GM21526 (cell line): ENCODE results near the gene TMEM219.

Source experiments
- ATAC-seq: cut with Tn5 transposase; IDR thresholded peaks from one replicate; pipeline ENCODE4 v1.9.1; 2021; ENCODE audit warnings: moderate library complexity; ENCODE audit not compliant: unreplicated experiment, low FRiP score

TMEM219 gene

GRCh38 chr16:29994600-29995323 lies 32.9 kb downstream of the TMEM219 start:
- ATAC-seq, result no peak

DNA sequence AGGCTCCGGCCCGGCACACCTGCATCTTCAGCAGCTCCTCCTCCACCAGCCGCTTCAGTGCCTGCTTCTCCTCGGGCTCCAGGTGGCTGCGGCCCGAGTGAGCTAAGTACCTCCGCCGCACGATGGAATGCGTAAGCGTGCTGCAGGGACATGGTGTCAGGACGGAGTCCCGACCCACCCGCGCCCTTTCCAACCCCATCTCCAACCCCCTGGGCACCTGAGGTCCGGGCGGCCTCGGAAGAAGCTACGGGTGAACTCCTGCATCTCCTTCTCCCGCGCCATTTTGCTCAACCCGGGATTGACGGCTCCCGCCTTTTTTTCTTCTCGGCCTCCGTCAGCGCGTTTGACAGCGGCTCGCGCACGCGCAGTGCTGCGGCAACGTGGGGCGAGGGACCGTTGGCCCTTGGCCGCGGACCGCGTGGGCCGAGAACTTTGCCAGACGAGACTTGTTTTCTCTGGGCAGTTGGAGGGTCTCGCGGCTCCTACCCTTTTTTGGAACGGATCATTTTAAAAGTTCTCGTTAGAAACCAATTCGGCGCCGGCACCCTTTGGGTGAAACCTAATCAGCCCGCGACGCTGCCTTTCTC lies 33.5 kb downstream of the TMEM219 start, which contains the start of gene HIRIP3:
Gene HIRIP3, minus strand, starts transcription at position 294 of the 587 bp plus-strand sequence. Its CDS starts 12 bp downstream, at position 282.
- ATAC-seq, result peak; percentile 36

DNA sequence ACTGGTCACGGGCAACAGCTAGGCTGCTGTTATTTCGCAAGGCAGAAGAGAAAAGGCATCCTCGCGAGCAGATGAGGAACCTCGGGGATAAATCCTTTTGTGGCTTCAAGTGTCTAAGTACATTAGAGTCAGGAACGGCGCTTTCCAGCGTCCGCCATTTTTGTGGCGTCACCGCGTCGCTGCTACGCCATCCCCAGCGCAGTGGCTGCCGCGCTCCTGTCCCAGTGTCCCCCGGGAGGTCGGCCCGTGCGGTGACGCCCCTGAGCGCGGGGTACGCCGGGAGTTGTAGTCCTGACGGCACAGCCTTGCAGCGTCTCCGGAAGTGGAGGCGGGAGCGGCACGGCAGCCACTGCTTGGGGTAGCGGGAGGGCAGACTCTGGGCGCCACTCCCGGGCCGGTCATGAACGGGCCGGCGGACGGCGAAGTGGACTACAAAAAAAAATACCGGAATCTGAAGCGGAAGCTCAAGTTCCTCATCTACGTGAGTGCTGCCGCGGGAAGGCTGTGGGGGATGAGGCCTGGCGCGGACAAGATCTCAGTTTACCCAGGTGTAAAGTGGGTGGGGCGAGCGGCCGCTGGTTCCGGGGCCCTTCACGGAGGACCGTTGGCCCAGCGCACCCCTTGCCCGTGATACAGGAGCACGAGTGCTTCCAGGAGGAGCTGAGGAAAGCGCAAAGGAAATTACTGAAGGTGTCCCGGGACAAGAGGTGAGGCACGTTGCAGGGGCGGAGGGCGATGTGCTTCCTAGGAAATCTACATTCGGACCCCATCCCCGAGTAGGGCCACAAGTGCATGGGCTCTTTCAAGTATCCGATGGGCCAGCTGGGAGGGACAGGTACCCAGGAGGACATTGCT lies 34.3 kb downstream of the TMEM219 start, which contains the start of gene INO80E:
Gene INO80E, plus strand, starts transcription at position 331 of the 855 bp plus-strand sequence. Its CDS starts 70 bp downstream, at position 401.
- ATAC-seq, result peak; percentile 83

GRCh38 chr16:29996766-29997250 lies 34.9 kb downstream of the TMEM219 start:
- no peak for ATAC-seq

DNA sequence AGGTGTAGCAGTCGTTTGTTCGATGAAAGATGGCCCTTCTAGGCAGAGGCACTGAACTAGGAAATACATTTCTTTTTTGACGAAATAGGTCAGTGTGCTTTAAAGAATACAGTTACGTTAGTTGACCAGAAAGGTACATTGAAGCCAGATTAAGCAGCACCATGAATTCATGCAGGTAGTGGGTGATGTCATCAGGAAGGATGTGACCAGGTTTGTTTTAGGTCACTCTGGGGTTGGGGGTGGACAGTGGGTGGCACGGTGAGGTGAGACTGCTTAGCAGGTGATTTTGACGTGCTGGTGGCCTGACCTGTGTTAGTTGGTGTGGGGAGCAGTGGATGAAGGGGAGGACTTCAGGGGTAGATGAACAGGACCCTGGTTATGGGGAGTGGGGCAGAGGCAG lies 37.7 kb downstream of the TMEM219 start:
- ATAC-seq, result no peak

DNA sequence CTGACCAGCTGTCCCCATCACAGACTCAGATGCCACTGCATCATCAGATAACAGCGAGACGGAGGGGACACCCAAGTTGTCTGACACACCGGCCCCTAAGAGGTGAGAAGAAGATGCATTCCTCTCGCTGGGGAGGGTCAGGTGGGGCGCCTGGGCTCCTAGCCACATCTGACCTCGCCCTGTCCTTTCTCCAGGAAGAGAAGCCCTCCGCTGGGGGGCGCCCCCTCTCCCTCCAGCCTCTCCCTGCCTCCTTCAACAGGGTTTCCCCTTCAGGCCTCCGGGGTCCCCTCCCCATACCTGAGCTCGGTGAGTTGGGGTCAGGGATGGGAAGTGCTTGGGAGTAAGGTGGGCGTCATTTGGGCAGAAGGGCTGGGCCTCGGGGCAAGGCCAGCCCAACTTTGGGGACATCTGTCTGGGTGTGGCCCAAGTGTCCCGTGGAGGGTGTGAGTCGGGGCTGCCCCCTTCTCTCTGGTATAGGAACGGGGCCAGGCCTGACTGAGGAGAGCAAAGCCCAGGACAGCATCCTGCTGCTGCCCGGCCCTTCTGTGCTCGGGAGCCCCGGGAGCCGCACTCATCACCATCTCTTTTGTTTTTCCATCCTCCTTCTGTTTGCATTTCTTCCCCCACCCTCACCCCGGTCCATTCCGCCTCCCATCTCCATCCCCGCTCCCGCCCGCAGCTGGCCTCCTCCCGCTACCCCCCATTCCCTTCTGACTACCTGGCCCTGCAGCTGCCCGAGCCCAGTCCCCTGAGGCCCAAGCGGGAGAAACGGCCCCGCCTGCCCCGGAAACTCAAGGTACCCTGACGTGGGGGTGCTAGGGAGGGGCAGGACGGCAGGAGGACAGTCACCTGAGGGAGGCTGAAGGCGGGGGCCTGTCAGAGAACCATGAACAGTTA lies 39.1 kb downstream of the TMEM219 start:
- no peak for ATAC-seq

DNA sequence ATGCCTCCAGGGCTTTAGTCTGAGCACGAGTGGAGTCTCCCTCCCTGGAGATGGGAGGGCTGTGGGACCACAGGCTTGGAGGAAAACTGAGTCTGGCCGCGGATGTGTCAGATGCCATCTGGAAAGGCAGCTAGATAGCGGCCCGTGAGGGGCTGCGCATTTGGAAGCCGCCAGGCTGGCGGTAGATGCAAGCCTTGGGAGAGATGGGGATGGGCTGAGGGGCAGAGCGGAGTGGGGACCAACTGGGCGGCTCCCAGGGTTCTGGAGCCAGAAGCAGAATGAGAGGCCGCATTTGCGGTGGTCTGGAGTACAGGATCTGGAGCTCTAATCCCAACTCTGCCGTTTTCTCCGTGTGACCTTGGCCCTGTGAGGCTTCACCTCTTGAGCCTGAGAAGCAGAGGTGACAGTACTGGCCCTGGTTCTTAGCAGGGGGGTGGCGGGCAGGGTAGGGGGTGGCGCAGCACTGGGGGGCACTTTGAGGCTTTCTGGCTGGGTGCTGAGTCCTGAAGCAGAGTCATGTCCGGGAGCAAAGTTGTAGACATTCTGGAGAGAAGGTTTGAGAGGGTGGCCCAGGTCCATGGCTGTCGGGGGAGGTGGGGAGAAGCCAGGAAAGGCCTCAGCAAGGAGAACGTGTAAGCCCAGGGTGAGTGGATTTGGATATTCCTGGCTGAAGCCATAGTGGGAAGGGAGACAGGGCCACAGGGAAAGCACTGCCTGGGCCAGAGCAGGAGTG lies 40.9 kb downstream of the TMEM219 start:
- ATAC-seq, result no peak

GRCh38 chr16:30003670-30004423 lies 42.0 kb downstream of the TMEM219 start:
- no peak for ATAC-seq

DNA sequence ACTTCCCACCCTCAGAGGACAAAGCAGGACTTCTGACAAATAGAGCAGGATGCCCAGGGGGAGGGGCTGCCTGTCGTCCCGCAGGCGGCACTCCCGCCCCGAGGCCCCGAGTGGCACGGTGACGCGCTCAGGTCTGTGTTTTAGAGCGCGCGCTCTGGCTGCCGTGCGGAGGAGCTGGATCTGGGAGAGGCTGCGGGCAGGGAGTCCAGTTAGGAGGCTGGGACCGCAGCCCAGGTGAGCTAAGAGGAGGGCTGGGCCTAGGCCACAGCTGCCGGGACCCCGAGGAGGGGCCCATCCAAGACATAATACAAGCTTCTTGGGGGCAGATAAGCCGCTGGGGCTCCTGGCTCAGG lies 42.5 kb downstream of the TMEM219 start:
- ATAC-seq, result no peak

DNA sequence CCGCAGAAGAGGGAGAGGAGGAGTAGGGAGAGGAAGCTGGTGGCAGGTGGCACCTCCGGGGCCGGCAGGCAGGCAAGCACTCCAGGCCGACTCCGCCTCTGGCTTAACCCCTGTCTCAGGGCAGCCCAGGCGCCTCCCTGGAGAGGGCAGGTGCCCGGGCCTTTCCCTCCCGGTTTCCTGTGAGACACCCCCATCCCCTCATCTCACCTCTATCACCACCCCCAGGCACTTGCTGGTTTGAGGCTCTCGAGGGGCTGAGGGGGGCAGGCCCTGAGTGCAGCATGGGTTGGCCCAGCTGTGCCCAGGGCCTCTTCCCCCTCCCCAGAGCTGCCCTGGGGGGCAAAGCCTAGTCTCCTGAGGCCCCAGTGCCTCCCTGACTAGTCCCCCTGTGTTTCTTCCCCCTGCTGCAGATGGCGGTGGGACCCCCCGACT lies 42.9 kb downstream of the TMEM219 start:
- ATAC-seq, result no peak

DNA sequence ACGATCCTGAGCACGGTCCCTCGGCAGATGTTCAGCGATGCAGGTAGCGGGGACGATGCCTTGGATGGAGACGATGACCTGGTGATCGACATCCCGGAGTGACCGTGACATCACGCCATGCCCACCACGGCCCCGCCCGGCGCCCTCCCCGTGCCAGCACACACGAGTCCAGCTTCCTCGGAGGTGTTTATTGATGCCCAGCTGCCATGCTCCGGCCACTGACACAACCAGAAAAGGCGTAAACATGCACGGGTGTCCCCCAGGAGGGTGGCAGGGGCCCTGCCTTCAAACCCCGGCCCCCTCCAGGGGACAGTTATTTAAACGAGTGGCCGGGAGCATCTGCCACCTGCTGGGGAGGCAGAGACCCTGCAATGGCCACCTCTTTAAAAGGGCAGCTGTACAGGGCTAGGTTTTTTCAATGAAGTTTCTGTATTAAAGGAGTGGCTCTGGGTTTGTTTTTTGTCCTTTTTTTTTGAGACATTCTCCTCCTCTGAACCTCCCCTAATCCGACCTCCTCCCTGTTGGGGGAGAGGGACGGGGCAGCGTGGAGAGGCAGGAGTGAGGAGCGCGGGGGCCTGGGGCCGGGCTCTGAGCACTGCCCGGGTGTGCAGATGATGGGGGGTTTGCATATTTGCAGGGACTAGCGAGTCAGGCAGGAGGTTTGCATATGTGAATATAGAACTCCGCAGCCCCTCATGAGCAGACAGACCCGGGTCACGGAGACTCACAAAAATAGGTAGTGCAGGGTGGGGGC lies 43.6 kb downstream of the TMEM219 start:
- no peak for ATAC-seq

DNA sequence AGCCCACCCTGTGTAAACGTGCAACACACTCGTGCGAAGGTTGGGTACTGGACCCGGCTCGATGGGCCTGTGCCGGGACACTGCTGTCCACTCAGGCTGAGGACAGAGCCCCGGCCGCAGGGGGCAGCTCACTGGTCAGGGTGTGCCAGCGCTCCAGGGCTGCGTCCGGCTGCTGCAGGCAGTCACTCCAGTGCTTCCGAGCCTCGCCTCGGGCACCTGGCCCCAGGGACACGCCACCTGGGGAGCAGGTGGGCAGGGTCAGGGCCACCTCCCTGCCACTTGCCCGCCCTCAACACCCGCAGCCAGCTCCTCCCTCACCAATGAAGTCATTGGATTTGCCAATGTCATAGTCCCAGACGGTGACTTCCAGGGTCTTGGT lies 44.2 kb downstream of the TMEM219 start:
- ATAC-seq, result no peak

GRCh38 chr16:30006659-30007377 lies 44.9 kb downstream of the TMEM219 start:
- no peak for ATAC-seq

DNA sequence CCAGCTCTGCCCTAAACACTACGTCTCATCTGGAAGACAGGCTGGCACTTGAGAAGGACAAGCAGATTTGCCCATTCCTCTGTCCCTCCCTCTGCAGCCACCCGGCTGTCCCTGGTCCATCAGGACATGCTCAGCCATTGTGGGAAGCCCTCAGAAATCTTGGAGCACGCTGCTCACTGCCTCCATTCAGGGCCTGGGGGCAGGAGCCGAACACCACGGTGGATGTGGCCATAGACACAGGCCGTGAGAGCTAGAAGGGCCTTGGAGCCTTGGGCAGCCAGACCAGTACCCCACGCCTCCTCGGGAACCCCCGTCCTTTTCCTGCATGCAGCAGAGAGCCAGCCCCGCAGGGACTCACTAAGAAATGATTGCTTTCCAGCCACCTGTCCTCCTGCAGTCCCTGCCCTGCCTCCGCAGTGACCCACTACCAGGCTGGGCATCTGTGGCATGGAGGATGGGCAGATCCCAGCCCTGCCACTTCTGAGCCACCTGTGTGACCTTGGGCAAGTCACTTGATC lies 45.6 kb downstream of the TMEM219 start:
- ATAC-seq, result no peak

GRCh38 chr16:30009085-30009862 lies 47.4 kb downstream of the TMEM219 start:
- ATAC-seq, result no peak
